ENCODE data around the gene SLC23A2. TPM values are rescaled to one million over a fixed set of nuclear protein-coding genes. Genes with fewer than 3 reads are reported as not detected.

Gene SLC23A2
- total RNA-seq, 1 donor from 2014 or later: 28.5 TPM

DNA sequence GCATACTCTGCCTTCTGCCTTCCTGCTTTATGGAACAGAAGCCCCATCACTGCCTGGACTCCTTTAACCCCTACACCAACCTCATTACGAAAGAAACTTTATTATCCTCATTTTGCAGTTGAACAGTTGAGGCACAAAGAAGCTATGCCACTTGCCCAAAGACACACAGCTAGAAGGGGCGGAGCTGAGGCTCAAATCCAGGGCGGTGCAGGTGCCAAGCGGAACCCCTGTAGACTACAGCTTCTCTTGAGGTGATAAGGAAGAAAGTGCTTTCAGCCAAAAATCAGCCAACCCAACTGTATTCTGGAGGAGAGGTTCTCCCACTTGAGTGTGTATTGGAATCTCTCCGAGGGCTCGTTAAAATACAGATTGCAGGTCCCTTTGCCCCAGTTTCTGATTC, 189.1 kb downstream of the SLC23A2 start:
- Mint-ChIP-seq H3K36me3 (ENCODE audit: low read depth) (peaks cover 18% of the 10 kb centered on the region), H3K4me3 (peak overlapping the region; percentile 89), H3K4me1 (ENCODE audit: low read depth) (peaks cover 72% of the 10 kb centered on the region), H3K9me3 (no peaks in the 10 kb centered on the region), H3K27me3 (ENCODE audit: insufficient read depth) (no peaks in the 10 kb centered on the region), H3K27ac (peak overlapping the region; percentile 99)
- intact Hi-C loops (cut with micrococcal nuclease): loop anchor here (10.0 kb wide), 1 partner anchor 907 kb away; no protein-coding TSS in a partner anchor
- DNase-seq (ENCODE audit: low spot score): no peak

DNA sequence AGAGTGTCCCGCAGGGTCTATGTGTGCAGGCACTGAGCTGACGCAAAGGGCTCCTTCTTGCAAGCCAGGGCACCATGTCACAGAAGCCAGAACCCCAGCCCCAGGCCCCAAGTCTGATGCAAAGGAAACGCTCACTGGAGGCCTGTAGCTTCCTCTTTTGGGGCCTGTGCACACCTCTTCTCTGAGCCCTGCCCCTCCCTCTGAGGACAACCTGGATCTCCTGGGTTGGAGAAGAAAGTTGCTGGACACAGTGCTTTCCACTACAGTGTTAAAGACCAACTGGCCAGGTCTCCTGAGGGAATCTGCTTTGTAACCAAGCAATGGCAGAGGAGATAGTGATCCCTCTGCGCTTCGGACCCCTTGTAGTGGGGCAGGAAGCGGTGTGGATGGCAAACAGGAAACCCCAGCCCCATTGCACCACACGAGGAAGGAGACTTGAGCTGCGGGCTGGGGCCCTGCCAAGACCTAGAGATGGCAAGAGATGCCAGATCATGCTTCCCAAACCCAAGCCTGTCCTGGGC, 189.6 kb downstream of the SLC23A2 start:
- Mint-ChIP-seq H3K4me1 (ENCODE audit: low read depth) (peaks cover 72% of the 10 kb centered on the region), H3K36me3 (ENCODE audit: low read depth) (peaks cover 21% of the 10 kb centered on the region), H3K4me3 (peak overlapping the region; percentile 89), H3K27ac (peak overlapping the region; percentile 99), H3K27me3 (ENCODE audit: insufficient read depth) (no peaks in the 10 kb centered on the region), H3K9me3 (no peaks in the 10 kb centered on the region)
- peak; percentile 56 for DNase-seq (ENCODE audit: low spot score)
- intact Hi-C loops (cut with micrococcal nuclease): loop anchor here (10.0 kb wide), 1 partner anchor 907 kb away; no protein-coding TSS in a partner anchor

DNA sequence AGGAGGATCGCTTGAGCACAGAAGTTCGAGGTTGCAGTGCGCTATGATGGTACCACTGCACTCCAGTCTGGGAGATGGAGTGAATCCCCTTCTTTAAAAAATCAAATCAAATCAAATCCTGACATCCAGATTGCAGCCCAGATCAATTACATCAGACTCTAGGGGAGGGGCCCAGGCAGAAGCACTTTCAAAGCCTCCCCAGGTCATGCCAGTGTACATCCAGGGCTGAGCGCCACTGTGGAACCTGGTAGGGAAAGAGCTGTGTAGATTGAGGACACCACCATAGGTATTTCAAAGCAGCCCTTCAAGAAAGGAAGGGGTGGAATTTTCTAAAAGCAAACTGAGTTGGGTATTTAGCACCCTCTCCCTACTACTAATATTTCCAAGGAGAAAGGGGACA, 190.1 kb downstream of the SLC23A2 start:
- H3K27ac Mint-ChIP-seq: peak overlapping the region; percentile 99
- peaks cover 21% of the 10 kb centered on the region for H3K36me3 Mint-ChIP-seq (ENCODE audit: low read depth)
- no peaks in the 10 kb centered on the region for H3K9me3 Mint-ChIP-seq
- no peak for DNase-seq (ENCODE audit: low spot score)
- H3K27me3 Mint-ChIP-seq (ENCODE audit: insufficient read depth): no peaks in the 10 kb centered on the region
- peaks cover 72% of the 10 kb centered on the region for H3K4me1 Mint-ChIP-seq (ENCODE audit: low read depth)
- peak overlapping the region; percentile 89 for H3K4me3 Mint-ChIP-seq
- intact Hi-C loops (cut with micrococcal nuclease): loop anchor here (10.0 kb wide), 1 partner anchor 906 kb away; no protein-coding TSS in a partner anchor

DNA sequence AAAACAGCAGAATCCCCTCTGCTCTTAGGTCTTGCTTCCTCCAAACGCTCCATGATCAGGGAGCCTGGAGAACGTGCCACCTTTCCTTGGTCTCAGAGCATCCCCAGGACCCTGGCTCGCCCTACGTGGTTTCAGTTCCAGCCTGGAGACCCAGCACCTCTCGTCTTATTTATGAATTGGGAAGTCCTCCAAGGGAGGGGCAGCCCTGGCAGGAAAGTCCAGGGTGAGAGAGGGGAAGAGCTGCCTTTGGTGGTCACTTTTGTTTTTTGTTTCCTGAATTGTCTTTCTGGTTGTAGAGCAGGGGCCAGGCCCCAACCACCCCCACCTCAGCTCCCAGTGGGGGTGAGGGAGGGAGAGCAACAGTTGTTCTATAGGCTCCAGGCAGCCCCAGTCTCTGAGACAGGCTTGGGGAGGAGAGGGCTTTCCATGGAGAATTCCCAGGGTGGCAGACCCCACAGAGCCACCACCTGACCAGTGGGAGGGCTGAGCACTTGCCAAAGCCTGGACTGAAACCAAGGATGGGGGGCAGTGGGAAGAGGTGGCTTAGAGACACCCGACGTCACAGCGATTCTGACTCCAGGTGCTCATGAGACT, 190.8 kb downstream of the SLC23A2 start:
- H3K27ac Mint-ChIP-seq: peak overlapping the region; percentile 32
- no peak overlapping the region for H3K4me3 Mint-ChIP-seq
- H3K36me3 Mint-ChIP-seq (ENCODE audit: low read depth): peaks cover 26% of the 10 kb centered on the region
- intact Hi-C loops (cut with micrococcal nuclease): loop anchor here (10.0 kb wide), 1 partner anchor 906 kb away; no protein-coding TSS in a partner anchor
- no peaks in the 10 kb centered on the region for H3K27me3 Mint-ChIP-seq (ENCODE audit: insufficient read depth)
- no peak for DNase-seq (ENCODE audit: low spot score)
- peaks cover 75% of the 10 kb centered on the region for H3K4me1 Mint-ChIP-seq (ENCODE audit: low read depth)
- no peaks in the 10 kb centered on the region for H3K9me3 Mint-ChIP-seq

DNA sequence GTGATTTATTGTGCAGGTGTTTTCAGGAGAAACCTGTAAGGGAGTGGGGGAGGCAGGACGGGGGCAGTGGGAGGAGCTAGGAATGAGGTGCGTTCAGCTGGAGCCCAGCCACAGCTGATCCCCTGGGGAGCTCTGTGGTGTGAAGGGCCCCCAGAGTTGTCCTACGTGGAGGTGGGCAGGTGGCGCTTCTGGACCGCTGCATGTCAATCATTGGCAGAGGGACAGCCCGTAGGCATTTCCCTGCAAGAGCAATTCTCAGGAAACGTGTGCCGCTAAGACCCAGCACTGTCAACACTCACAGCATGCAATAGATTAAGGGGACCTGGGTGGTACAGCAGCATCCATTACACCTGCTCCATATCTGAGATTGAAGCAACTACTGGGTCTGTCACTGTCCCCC, 191.6 kb downstream of the SLC23A2 start:
- no peak for DNase-seq (ENCODE audit: low spot score)
- H3K9me3 Mint-ChIP-seq: no peaks in the 10 kb centered on the region
- H3K36me3 Mint-ChIP-seq (ENCODE audit: low read depth): peaks cover 26% of the 10 kb centered on the region
- no peak overlapping the region for H3K4me3 Mint-ChIP-seq
- intact Hi-C loops (cut with micrococcal nuclease): loop anchor here (10.0 kb wide), 1 partner anchor 905 kb away; no protein-coding TSS in a partner anchor
- H3K27ac Mint-ChIP-seq: no peak overlapping the region
- no peaks in the 10 kb centered on the region for H3K27me3 Mint-ChIP-seq (ENCODE audit: insufficient read depth)
- peaks cover 74% of the 10 kb centered on the region for H3K4me1 Mint-ChIP-seq (ENCODE audit: low read depth)

DNA sequence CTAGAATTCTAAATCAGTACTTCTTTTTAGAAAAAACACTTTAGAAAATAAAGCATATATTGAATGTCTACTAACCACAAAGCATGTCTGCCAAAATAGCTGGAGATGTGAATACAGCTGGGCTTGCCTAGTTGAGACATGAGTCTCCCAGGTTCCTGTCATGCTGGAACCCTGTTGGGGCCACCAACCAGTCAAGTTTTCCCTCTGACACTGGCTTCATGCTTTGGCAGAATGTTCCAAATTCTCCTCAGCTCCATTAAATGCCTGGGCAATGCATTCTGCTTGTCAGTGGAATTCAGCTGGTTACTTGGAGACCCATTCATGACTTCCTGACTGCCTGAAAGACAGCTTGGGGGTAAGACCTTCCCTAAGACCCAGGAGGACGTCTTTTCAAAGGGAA, 192.4 kb downstream of the SLC23A2 start:
- H3K4me1 Mint-ChIP-seq (ENCODE audit: low read depth): peaks cover 66% of the 10 kb centered on the region
- H3K4me3 Mint-ChIP-seq: no peak overlapping the region
- H3K9me3 Mint-ChIP-seq: no peaks in the 10 kb centered on the region
- no peak for DNase-seq (ENCODE audit: low spot score)
- intact Hi-C loops (cut with micrococcal nuclease): no loop called here
- peaks cover 28% of the 10 kb centered on the region for H3K36me3 Mint-ChIP-seq (ENCODE audit: low read depth)
- H3K27ac Mint-ChIP-seq: peak overlapping the region; percentile 41
- H3K27me3 Mint-ChIP-seq (ENCODE audit: insufficient read depth): no peaks in the 10 kb centered on the region

DNA sequence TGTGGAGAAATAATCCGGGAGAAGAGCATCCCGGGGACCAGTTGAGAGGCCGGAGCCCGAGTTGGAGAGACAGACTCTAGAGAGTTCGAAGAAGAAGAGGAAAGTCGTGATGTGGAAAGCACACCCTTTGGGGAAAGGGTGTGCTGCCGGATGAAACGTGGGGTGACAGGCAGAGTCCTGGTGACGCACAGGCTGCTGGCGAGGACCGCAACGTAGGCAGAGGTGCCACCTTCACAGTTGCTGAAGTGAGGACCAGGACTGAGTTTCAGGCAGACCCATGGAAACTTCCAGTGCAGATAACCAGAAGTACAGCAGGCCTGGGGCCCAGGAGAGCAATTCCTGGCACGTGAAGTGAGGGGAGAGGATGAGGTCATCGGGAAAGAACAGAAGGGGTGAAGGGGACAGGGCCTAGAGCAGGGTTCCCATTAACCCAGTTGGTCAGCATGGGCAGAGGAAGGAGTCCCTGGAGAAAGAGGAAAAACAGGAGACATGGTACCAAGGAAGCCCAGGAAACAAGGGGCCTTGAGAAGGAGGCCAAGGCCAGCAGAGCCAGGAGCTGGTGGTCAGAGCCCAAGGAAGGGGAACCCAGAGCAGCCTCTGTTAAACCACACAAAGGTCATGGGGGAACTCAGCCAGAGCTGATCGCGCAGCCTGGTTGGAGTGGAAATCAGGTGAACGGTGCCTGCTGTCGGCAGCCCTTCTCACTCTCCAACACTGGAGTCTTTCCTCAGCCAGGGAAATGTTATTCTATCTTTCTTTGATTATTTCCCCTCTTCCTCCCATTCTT, 195.5 kb downstream of the SLC23A2 start:
- Mint-ChIP-seq H3K4me1 (ENCODE audit: low read depth) (peaks cover 37% of the 10 kb centered on the region), H3K9me3 (no peaks in the 10 kb centered on the region), H3K27me3 (ENCODE audit: insufficient read depth) (no peaks in the 10 kb centered on the region), H3K36me3 (ENCODE audit: low read depth) (peaks cover 39% of the 10 kb centered on the region), H3K4me3 (no peak overlapping the region), H3K27ac (peak overlapping the region; percentile 41)
- intact Hi-C loops (cut with micrococcal nuclease): no loop called here
- DNase-seq (ENCODE audit: low spot score): no peak

DNA sequence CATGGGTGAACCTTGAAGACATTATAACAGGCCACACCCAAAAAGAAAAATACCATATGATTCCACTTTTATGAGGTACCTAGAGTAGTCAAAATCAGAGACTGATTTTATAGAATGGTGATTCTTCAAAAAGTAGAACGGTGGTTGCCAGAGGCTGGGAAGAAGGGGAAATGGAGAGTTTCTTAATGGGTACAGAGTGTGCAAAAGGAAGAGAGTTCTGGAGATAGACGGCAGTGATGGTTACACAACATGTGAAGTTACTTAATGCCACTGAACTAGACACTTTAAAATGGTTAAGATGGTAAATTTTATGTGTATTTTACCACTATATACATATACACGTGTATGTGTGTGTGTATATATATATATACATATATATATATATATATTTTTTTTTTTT, 198.8 kb downstream of the SLC23A2 start:
- intact Hi-C loops (cut with micrococcal nuclease): no loop called here
- Mint-ChIP-seq H3K36me3 (ENCODE audit: low read depth) (peaks cover 64% of the 10 kb centered on the region), H3K9me3 (peaks cover 5% of the 10 kb centered on the region), H3K27ac (no peak overlapping the region), H3K4me3 (no peak overlapping the region), H3K27me3 (ENCODE audit: insufficient read depth) (no peaks in the 10 kb centered on the region), H3K4me1 (ENCODE audit: low read depth) (peaks cover 13% of the 10 kb centered on the region)
- no peak for DNase-seq (ENCODE audit: low spot score)

Other genes with a start within 250 kb of the SLC23A2 start
- 43.7 and 44.7 TPM in 2 replicates for gene RASSF2, start 177.9 kb downstream of the SLC23A2 start, total RNA-seq
- 80.3 and 82.1 TPM in 2 replicates for gene TMEM230, start 111.6 kb upstream of the SLC23A2 start, total RNA-seq
- 512 and 519 TPM in 2 replicates for gene PCNA, start 118.4 kb upstream of the SLC23A2 start, total RNA-seq
- gene CDS2, start 125.5 kb upstream of the SLC23A2 start, total RNA-seq: 39.8 and 42.5 TPM in 2 replicates